GM23338 (cell line): ENCODE measurements around the gene PACS2. TPM values are rescaled to one million over a fixed set of nuclear protein-coding genes. Genes with fewer than 3 reads are reported as not detected.

Source experiments
- ATAC-seq: fragments of 200-7000 bp; cut with Tn5 transposase; 3 replicates; pipeline ENCODE4 v1.9.1; 2020
- DNase-seq: peaks from one replicate; pipeline ENCODE4 v3.0.0-alpha.2; 2015; ENCODE audit warnings: low spot score
- H2AFZ ChIP-seq: fragments of 200-600 bp; sonication (generic); 2 replicates; pipeline ENCODE4 v1.8.0; 2016; ENCODE audit warnings: antibody characterized with exemption, mild to moderate bottlenecking, moderate library complexity
- H3F3A ChIP-seq: fragments of 200-600 bp; sonication (generic); replicated peaks from 2 replicates; pipeline ENCODE4 v1.8.0; 2017; ENCODE audit warnings: antibody characterized with exemption, mixed run types, low read depth
- H3K27ac ChIP-seq: fragments of 200-600 bp; sonication (generic); 2 replicates; pipeline ENCODE4 v1.6.1; 2016; ENCODE audit warnings: low read depth
- H3K27me3 ChIP-seq: fragments of 200-600 bp; sonication (generic); 2 replicates; pipeline ENCODE4 v1.8.0; 2016; ENCODE audit warnings: mild to moderate bottlenecking, mixed run types, moderate library complexity; ENCODE audit not compliant: insufficient read depth
- H3K36me3 ChIP-seq: fragments of 200-600 bp; sonication (generic); 2 replicates; pipeline ENCODE4 v1.8.0; 2016; ENCODE audit warnings: mild to moderate bottlenecking; ENCODE audit not compliant: insufficient read depth
- H3K4me1 ChIP-seq: fragments of 200-600 bp; sonication (generic); 2 replicates; pipeline ENCODE4 v1.8.0; 2016; ENCODE audit warnings: mild to moderate bottlenecking, moderate library complexity; ENCODE audit not compliant: insufficient read depth
- H3K4me2 ChIP-seq: fragments of 200-600 bp; sonication (generic); 2 replicates; pipeline ENCODE4 v1.7.1; 2017; ENCODE audit warnings: mixed run types
- H3K4me3 ChIP-seq: fragments of 200-600 bp; sonication (generic); 2 replicates; pipeline ENCODE4 v1.6.1; 2016; ENCODE audit warnings: mixed run types
- H3K79me2 ChIP-seq: fragments of 200-600 bp; sonication (generic); replicated peaks from 2 replicates; pipeline ENCODE4 v1.8.0; 2017; ENCODE audit warnings: mild to moderate bottlenecking; ENCODE audit not compliant: insufficient read depth
- H3K9me2 ChIP-seq: fragments of 200-600 bp; sonication (generic); 2 replicates; pipeline ENCODE4 v1.8.0; 2017; ENCODE audit not compliant: insufficient read depth
- H4K20me1 ChIP-seq: fragments of 200-600 bp; sonication (generic); replicated peaks from 2 replicates; pipeline ENCODE4 v1.8.0; 2017; ENCODE audit warnings: mild to moderate bottlenecking; ENCODE audit not compliant: insufficient read depth
- H3K27ac Mint-ChIP-seq: 2 replicates; pipeline ENCODE4 v1.8.0; 2020; ENCODE audit warnings: inconsistent platforms, mild to moderate bottlenecking, moderate library complexity, mixed read lengths
- H3K27me3 Mint-ChIP-seq: 3 replicates; pipeline ENCODE4 v1.8.0; 2022; ENCODE audit warnings: low read depth, mild to moderate bottlenecking, moderate library complexity, mixed read lengths, inconsistent platforms; ENCODE audit not compliant: insufficient read depth, poor library complexity
- H3K36me3 Mint-ChIP-seq: 3 replicates; pipeline ENCODE4 v1.8.0; 2021; ENCODE audit warnings: low read depth, mild to moderate bottlenecking, inconsistent platforms, moderate library complexity, mixed read lengths
- H3K4me1 Mint-ChIP-seq: 3 replicates; pipeline ENCODE4 v1.8.0; 2020; ENCODE audit warnings: mild to moderate bottlenecking, inconsistent platforms, mixed read lengths
- H3K4me3 Mint-ChIP-seq: 3 replicates; pipeline ENCODE4 v1.8.0; 2021; ENCODE audit warnings: moderate library complexity, mild to moderate bottlenecking, inconsistent platforms, mixed read lengths
- H3K9me3 Mint-ChIP-seq: 3 replicates; pipeline ENCODE4 v1.8.0; 2020; ENCODE audit warnings: moderate library complexity, mild to moderate bottlenecking, inconsistent platforms, mixed read lengths
- EZH2 ChIP-seq: fragments of 200-600 bp; sonication (generic); IDR thresholded peaks from one replicate; pipeline ENCODE4 v1.8.0; 2017; ENCODE audit warnings: antibody characterized with exemption, mild to moderate bottlenecking, low read depth; ENCODE audit not compliant: unreplicated experiment
- EZH2phosphoT487 ChIP-seq: fragments of 200-600 bp; sonication (generic); IDR thresholded peaks from one replicate; pipeline ENCODE4 v1.8.1; 2018; ENCODE audit warnings: antibody characterized with exemption; ENCODE audit not compliant: unreplicated experiment
- JUNB ChIP-seq: IDR thresholded peaks from one replicate; pipeline ENCODE4 v1.6.1; 2016; ENCODE audit warnings: antibody characterized with exemption; ENCODE audit not compliant: unreplicated experiment
- POLR2AphosphoS5 ChIP-seq: IDR thresholded peaks from 2 replicates; pipeline ENCODE4 v1.6.1; 2016; ENCODE audit warnings: antibody characterized with exemption, low read depth
- STAT1 ChIP-seq: IDR thresholded peaks from one replicate; pipeline ENCODE4 v1.6.1; 2016; ENCODE audit warnings: antibody characterized with exemption; ENCODE audit not compliant: unreplicated experiment
- polyA plus RNA-seq: library from polyadenylated mRNA; unstranded; fragments of >200 nt; fragmentation: Nextera tagmentation; extraction: Ambion mirVana; gene quantifications from 2 replicates; pipeline ENCODE4 v1.2.1, GENCODE V29; 2016
- total RNA-seq: library from RNA; depleted of rRNA; stranded (reverse); fragments of >200 nt; shearing (Covaris generic); gene quantifications from 2 replicates; pipeline ENCODE4 v1.2.3, GENCODE V29; 2014
- TF ChIP-seq, protein P1 (sequence below): IDR thresholded peaks from 2 replicates; pipeline ENCODE4 v1.6.1; 2016; ENCODE audit warnings: antibody characterized with exemption
- TF ChIP-seq, protein P2 (sequence below): fragments of 250-450 bp; sonication (Bioruptor Pico); IDR thresholded peaks from 2 replicates; pipeline ENCODE4 v1.5.0; 2020; ENCODE audit warnings: mild to moderate bottlenecking, moderate library complexity

PACS2 gene
- total and polyA plus RNA-seq, 2 experiments from 2014 or later = 22.5 to 79.0 TPM

DNA sequence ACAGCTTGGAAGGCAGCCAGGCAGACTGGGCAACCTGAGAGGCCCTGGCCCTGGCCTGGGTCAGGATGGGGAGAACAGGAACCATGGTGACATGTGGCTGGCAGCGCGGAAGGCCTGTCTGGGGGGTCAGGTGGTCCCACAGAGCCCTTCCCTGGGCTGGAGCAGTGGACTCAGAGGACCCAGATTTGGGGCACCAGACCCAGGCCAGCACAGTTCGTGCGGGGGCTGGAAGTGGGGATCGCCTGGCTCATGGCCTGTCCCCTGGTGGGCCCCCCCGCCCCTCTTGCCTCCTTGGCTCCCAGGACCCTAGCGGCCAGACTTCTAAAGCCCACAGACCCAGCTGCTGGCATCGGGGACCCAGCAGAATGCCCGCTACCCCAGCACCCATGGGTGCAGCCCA lies 126.4 kb downstream of the PACS2 start:
- Histone ChIP-seq H3K79me2 (peaks cover 33% of the 10 kb centered on the region), H3K4me3 (no peak overlapping the region), H3K36me3 (no peaks in the 10 kb centered on the region), H3K4me2 (no peak overlapping the region), H3K4me1 (no peaks in the 10 kb centered on the region), H4K20me1 (peaks cover 21% of the 10 kb centered on the region), H3F3A (no peaks in the 10 kb centered on the region), H3K9me2 (no peaks in the 10 kb centered on the region), H2AFZ (no peak overlapping the region), H3K27me3 (no peaks in the 10 kb centered on the region), H3K27ac (no peak overlapping the region)
- Mint-ChIP-seq H3K4me1 (peaks cover 5% of the 10 kb centered on the region; the same call in 2 of the 3 replicates), H3K36me3 (peaks cover 20% of the 10 kb centered on the region), H3K9me3 (no peaks in the 10 kb centered on the region), H3K27ac (no peak overlapping the region), H3K4me3 (no peak overlapping the region), H3K27me3 (peaks cover 7% of the 10 kb centered on the region)
- DNase-seq (no peak), ATAC-seq (no peak)
- TF ChIP-seq EZH2 = no peak
- TF ChIP-seq STAT1 = no peak
- TF ChIP-seq, protein P1, sequence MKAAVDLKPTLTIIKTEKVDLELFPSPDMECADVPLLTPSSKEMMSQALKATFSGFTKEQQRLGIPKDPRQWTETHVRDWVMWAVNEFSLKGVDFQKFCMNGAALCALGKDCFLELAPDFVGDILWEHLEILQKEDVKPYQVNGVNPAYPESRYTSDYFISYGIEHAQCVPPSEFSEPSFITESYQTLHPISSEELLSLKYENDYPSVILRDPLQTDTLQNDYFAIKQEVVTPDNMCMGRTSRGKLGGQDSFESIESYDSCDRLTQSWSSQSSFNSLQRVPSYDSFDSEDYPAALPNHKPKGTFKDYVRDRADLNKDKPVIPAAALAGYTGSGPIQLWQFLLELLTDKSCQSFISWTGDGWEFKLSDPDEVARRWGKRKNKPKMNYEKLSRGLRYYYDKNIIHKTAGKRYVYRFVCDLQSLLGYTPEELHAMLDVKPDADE = no peak
- no peak for TF ChIP-seq EZH2phosphoT487
- no peak for TF ChIP-seq JUNB
- TF ChIP-seq POLR2AphosphoS5 = no peak
- TF ChIP-seq, protein P2, sequence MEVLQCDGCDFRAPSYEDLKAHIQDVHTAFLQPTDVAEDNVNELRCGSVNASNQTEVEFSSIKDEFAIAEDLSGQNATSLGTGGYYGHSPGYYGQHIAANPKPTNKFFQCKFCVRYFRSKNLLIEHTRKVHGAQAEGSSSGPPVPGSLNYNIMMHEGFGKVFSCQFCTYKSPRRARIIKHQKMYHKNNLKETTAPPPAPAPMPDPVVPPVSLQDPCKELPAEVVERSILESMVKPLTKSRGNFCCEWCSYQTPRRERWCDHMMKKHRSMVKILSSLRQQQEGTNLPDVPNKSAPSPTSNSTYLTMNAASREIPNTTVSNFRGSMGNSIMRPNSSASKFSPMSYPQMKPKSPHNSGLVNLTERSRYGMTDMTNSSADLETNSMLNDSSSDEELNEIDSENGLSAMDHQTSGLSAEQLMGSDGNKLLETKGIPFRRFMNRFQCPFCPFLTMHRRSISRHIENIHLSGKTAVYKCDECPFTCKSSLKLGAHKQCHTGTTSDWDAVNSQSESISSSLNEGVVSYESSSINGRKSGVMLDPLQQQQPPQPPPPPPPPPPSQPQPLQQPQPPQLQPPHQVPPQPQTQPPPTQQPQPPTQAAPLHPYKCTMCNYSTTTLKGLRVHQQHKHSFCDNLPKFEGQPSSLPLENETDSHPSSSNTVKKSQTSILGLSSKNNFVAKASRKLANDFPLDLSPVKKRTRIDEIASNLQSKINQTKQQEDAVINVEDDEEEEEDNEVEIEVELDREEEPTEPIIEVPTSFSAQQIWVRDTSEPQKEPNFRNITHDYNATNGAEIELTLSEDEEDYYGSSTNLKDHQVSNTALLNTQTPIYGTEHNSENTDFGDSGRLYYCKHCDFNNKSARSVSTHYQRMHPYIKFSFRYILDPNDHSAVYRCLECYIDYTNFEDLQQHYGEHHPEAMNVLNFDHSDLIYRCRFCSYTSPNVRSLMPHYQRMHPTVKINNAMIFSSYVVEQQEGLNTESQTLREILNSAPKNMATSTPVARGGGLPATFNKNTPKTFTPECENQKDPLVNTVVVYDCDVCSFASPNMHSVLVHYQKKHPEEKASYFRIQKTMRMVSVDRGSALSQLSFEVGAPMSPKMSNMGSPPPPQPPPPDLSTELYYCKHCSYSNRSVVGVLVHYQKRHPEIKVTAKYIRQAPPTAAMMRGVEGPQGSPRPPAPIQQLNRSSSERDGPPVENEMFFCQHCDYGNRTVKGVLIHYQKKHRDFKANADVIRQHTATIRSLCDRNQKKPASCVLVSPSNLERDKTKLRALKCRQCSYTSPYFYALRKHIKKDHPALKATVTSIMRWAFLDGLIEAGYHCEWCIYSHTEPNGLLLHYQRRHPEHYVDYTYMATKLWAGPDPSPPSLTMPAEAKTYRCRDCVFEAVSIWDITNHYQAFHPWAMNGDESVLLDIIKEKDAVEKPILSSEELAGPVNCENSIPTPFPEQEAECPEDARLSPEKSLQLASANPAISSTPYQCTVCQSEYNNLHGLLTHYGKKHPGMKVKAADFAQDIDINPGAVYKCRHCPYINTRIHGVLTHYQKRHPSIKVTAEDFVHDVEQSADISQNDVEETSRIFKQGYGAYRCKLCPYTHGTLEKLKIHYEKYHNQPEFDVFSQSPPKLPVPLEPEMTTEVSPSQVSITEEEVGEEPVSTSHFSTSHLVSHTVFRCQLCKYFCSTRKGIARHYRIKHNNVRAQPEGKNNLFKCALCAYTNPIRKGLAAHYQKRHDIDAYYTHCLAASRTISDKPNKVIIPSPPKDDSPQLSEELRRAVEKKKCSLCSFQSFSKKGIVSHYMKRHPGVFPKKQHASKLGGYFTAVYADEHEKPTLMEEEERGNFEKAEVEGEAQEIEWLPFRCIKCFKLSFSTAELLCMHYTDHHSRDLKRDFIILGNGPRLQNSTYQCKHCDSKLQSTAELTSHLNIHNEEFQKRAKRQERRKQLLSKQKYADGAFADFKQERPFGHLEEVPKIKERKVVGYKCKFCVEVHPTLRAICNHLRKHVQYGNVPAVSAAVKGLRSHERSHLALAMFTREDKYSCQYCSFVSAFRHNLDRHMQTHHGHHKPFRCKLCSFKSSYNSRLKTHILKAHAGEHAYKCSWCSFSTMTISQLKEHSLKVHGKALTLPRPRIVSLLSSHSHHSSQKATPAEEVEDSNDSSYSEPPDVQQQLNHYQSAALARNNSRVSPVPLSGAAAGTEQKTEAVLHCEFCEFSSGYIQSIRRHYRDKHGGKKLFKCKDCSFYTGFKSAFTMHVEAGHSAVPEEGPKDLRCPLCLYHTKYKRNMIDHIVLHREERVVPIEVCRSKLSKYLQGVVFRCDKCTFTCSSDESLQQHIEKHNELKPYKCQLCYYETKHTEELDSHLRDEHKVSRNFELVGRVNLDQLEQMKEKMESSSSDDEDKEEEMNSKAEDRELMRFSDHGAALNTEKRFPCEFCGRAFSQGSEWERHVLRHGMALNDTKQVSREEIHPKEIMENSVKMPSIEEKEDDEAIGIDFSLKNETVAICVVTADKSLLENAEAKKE = no peak
